ENCODE results near the gene AOAH. TPM values are rescaled to one million over a fixed set of nuclear protein-coding genes. Genes with fewer than 3 reads are reported as not detected.

The AOAH gene
- total and polyA plus RNA-seq, 11 donors, result 0.65 to 42.0 (median 1.8) TPM

DNA sequence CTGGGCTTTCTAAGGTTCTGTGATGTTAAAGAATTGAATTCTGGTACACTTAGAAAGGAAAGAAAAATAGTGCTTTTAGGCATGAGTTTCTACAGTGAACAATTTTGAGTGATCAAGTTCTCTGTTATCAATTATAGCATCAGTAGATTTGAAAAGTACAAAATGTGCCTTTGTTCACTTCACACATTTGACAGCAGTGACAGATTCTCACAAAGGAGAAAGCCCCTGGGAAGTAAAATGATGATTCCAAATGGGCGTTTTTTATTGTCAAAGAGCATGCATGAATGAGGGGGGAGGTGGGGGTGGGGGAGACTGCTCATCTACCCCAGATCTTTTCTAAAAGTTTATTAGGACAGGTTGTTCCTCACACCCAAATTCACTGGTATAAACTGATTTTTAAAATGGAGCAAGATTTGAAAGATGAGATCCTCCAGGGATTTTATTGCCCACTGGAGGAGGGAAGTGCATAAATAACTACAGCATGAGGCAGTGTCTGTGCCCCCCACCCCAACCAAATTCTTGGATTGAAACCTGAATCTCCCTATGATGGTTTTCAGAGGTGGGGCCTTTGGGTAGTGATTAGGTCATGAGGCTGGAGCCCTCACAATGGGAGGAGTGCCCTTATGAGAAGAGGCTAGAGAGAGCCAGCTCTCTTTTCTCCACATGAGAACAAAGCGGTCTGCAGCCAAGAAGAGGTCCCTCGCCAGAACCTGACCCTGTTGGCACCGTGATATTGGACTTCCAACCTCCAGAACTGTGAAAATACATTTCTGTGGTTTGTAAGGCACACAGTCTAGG is 79.5 kb downstream of the AOAH start:
- Histone ChIP-seq H3K9me3 (no peaks in the 10 kb centered on the region), H3K4me3 (no peak overlapping the region), H3K36me3 (no peaks in the 10 kb centered on the region), H3K4me1 (no peaks in the 10 kb centered on the region), H3K27me3 (no peaks in the 10 kb centered on the region), H3K27ac (no peak overlapping the region)
- 71 to 84% (median 78%) methylated on average over 4 of the region's 4 CpGs for WGBS, 4 donors
- no peak for TF ChIP-seq POLR2A (IDR thresholded peaks at IDR 0.05)
- TF ChIP-seq, protein P1, sequence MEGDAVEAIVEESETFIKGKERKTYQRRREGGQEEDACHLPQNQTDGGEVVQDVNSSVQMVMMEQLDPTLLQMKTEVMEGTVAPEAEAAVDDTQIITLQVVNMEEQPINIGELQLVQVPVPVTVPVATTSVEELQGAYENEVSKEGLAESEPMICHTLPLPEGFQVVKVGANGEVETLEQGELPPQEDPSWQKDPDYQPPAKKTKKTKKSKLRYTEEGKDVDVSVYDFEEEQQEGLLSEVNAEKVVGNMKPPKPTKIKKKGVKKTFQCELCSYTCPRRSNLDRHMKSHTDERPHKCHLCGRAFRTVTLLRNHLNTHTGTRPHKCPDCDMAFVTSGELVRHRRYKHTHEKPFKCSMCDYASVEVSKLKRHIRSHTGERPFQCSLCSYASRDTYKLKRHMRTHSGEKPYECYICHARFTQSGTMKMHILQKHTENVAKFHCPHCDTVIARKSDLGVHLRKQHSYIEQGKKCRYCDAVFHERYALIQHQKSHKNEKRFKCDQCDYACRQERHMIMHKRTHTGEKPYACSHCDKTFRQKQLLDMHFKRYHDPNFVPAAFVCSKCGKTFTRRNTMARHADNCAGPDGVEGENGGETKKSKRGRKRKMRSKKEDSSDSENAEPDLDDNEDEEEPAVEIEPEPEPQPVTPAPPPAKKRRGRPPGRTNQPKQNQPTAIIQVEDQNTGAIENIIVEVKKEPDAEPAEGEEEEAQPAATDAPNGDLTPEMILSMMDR (IDR thresholded peaks at IDR 0.05), result no peak
- no peak for DNase-seq
- intact Hi-C loops (cut with DNase I), result no loop called here
- no peak for ATAC-seq

DNA sequence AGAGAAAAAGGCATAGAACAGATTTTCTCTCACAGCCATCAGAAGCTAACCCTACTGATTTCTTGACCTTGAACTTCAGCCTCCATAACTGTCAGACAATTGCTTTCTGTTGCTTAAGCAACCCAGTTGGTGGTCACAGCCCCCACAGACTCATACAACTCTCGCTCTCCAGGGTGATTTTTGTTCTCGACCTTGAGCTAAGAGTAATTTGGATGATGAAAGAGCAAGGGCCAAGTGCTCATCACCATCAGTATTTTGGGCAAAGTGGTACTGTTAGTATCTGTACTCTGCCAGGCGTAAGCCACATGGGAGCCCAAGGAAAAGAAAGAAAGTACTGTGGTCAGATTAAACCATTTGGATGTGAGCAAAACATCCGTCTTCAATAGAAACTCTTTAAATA is 81.9 kb downstream of the AOAH start:
- TF ChIP-seq POLR2A (IDR thresholded peaks at IDR 0.05), result no peak
- TF ChIP-seq, protein P1 (IDR thresholded peaks at IDR 0.05), result no peak
- H3K27ac ChIP-seq, result no peak overlapping the region
- H3K9me3 ChIP-seq, result no peaks in the 10 kb centered on the region
- no peaks in the 10 kb centered on the region for H3K27me3 ChIP-seq
- no peaks in the 10 kb centered on the region for H3K4me1 ChIP-seq
- H3K4me3 ChIP-seq, result no peak overlapping the region
- H3K36me3 ChIP-seq, result no peaks in the 10 kb centered on the region
- 88 to 90% (median 90%) methylated on average over 4 of the region's 4 CpGs for WGBS, 4 donors
- DNase-seq, result no peak
- no peak for ATAC-seq
- intact Hi-C loops (cut with DNase I), result no loop called here

DNA sequence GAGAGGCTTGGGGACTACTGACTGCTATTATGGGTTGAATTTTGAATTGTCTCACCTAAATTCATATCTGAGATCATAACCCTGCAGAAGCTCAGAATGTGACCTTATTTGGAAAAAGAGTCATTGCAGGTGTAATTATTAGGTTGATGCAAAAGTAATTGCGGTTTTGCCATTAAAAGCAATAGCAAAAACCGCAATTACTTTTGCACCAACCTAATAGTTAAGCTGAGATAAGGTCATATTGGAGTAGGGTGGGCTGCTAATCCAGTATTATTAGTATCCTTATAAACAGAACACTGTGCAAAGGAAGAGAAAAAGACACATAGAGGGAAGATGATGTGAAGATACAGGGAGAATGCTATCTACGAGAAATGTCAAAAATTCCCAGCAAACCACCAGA is 82.3 kb downstream of the AOAH start:
- no peak for ATAC-seq
- H3K27ac ChIP-seq, result no peak overlapping the region
- intact Hi-C loops (cut with DNase I), result no loop called here
- H3K9me3 ChIP-seq, result no peaks in the 10 kb centered on the region
- H3K4me3 ChIP-seq, result no peak overlapping the region
- TF ChIP-seq POLR2A (IDR thresholded peaks at IDR 0.05), result no peak
- TF ChIP-seq, protein P1 (IDR thresholded peaks at IDR 0.05), result no peak
- H3K4me1 ChIP-seq, result no peaks in the 10 kb centered on the region
- no peak for DNase-seq
- H3K36me3 ChIP-seq, result peaks cover 0 to under 1% (median 0%) of the 10 kb centered on the region in 9 donors
- WGBS, 4 donors, result 94 to 98% (median 95%) methylated on average over 3 of the region's 3 CpGs
- H3K27me3 ChIP-seq, result no peaks in the 10 kb centered on the region

DNA sequence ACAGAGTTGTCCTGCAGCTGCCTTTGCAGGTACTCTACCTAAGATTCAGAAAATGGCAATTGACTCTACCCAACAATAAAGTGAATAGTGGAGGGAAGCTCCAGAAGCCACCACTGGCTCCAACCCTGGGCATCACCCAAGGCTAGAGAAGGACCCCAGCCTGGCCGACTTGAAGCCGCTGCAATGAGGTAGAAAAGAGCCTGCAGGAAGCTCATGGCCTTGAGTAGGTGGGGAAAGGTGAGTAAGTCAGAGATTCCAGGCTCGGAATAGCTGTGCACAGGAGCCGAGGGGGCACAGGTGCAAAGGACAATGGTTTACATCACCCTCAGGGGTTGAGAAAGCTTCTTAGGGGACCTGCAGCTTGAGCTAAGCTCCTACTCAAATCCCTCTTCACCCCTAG is 83.6 kb downstream of the AOAH start:
- ATAC-seq (no peak), DNase-seq (no peak)
- TF ChIP-seq, protein P1 (IDR thresholded peaks at IDR 0.05), result no peak
- no peak for TF ChIP-seq POLR2A (IDR thresholded peaks at IDR 0.05)
- WGBS, 4 donors, result 67 to 96% (median 87%) methylated on average over 4 of the region's 4 CpGs
- Histone ChIP-seq H3K4me1 (no peaks in the 10 kb centered on the region), H3K27ac (no peak overlapping the region), H3K9me3 (no peaks in the 10 kb centered on the region), H3K4me3 (no peak overlapping the region), H3K27me3 (no peaks in the 10 kb centered on the region), H3K36me3 (peaks cover 0 to 11% (median 0%) of the 10 kb centered on the region in 9 donors)
- intact Hi-C loops (cut with DNase I), result no loop called here

Data from heart left ventricle (tissue), 16 donors.